ENCODE data around the gene OR1I1.

Gene OR1I1

DNA sequence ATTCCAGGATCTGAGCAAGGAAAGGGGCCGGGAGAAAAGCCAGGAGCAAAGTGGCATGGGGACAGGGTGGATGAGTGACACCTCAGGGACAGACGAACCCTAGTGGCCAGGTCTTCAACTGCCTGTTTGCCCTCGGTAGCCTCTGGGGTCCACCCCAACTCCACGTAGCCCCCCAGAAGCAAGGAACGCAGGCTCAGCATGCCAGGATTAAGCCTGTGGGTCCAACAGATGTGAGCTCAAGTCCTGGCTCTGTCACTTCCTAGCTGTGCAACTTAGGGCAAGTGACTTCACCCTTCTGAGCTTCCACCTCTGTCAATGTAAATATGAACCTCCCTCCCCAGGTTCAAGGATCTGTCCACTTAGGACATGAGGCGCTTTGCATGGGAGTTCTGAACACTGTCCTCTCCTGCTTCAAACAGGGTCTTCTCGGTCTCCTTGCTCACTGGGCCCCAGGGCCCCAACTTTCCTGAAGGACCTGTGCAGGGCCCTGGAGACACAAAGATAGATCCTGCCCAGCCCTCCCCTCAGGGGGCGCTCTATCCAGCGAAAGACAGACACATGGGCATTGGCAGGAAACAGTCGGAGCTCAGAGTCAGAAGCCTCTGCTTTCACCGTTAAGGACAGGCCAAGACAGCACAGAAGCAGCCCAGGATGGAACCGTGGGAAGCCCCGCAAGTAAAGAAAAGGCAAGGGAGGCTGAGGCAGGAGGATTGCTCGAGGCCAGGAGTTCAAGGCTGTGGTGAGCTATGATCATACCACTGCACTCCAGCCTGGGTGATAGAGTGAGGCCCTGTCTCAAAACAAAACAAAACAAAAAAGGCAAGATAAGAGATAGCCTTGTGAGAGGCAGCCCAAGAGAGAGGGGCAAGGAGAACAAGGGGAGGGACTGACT, 38.4 kb downstream of the OR1I1 start:
- DNase-seq = no peak

- DNase-seq = no peak
Observed at GRCh38 chr19:15122331-15123030, 40.5 kb downstream of the OR1I1 start.

GRCh38 chr19:15123031-15123890, 41.2 kb downstream of the OR1I1 start:
- no peak for DNase-seq

DNA sequence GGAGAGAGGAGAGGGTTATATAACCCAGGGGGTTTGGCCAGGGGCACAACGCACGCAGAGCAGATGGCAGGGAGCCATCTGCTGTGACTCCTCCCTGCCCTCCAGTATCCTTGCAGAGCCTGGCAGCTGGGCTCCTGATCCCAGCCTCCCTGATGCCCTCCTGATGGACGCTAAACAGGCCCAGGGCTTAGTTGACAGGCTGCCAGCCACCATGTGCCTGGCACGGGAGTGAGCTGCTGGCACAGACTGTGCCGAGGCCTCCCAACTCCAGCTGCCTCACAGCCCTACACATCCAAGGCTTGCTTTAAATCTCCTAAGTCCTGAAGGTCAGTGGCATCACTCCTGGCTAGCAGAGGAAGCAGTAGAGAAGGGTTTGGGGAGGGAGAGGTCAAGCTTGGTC, 41.9 kb downstream of the OR1I1 start:
- no peak for DNase-seq

DNA sequence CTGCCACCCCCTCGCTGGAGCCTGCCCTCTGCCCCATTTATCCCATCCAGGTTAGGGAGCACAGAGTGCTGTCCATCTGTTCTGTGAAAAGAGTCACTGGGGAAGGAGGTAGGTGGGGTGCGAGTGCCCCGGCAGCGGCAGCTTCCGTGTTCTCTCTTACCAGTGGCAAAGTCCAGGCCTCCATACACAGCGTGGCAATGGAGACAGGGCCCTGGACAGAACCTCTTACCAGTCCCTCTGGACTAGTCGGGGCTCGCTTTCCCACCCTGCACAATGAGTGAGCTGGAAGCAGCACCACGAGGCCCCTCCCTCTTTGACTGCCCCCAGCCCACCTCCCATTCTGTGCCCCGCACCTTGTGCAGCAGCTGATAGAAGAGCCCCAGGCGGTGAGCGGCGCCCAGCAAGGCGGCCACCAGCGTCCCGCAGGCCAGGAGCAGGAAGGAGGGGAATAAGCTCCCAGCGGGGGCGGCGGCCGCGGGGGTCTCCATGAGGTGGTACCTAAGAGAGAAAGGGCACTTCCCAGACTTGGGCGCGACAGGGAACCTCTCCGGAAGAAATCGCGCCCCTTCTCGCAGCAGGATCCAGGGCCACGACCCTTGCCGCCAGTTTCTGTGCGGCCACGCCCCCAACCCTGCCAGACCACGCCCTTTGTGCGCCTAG, 42.7 kb downstream of the OR1I1 start:
- DNase-seq = no peak

GRCh38 chr19:15125232-15126067, 43.4 kb downstream of the OR1I1 start:
- DNase-seq = peak; percentile 90 to 94

DNA sequence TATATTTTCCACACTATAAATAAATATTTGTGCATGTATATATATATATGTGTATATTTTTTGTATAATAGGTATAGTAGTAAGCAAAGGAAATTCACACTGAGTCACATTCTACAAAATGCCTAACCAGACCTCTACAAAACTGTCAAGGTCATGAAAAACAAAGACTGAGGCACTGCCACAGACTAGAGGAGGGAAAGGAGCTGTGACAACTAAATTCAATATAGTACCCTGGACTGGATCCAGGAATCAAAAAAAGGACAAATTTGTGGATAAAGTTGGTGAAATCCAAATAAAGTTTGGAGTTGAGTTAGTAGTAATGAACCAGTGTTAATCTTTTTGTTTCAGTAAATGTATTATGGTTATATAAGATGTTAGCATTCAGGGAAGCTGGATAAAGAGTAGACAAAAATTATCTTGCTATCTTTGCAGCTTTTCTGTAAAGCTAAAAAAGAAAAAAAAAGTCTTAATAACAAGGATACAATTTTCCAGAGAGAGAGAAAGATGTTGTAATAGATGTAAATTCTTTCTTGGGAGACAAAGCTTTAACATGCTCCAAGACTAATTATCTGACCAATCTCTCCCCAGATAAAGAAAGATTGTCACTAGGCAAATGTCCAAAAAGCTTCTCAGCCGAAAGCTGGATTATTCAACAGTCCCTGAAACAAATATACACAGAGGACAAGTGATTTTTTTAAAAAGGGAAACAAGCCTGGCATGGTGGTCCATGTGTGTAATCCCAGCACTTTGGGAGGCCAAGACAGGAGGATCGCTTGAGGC, 44.3 kb downstream of the OR1I1 start:
- no peak for DNase-seq

- DNase-seq = no peak
Observed at GRCh38 chr19:15128162-15128770, 46.3 kb downstream of the OR1I1 start.

- no peak for DNase-seq
Observed at GRCh38 chr19:15129856-15130585, 48.0 kb downstream of the OR1I1 start.

DNA sequence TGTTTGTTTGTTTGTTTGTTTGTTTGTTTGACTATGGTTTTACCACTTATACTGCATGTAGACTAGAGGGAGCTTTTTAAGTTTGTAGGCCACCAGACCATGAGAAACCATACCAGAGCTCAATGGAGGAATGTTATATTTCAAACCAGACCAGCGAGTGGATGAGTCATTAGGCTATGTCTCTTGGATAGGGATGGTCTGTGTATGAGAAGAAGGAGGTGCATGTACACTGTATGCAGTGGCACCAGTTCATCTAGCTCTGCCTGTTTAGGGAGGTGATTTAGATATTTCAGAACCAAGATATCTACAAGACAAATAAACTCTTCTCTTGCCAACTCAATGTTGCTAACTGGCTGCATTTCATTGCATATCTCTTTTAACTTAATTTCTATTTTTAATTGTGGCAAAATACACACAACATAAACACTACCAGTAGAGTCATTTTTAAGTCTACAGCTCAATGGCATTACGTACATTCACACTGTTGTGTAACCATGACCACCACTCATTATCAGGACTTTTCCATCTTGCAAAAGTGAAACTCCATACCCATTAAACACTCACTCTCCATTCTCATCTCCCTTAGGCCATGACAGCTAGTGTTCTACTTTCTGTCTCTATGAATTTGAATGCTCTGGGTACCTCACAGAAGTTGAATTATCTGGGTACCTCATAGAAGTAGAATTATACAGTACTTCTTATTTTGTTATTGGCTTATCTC, 54.4 kb downstream of the OR1I1 start:
- no peak for DNase-seq

GRCh38 chr19:15137777-15138176, 55.8 kb downstream of the OR1I1 start:
- DNase-seq = no peak

DNA sequence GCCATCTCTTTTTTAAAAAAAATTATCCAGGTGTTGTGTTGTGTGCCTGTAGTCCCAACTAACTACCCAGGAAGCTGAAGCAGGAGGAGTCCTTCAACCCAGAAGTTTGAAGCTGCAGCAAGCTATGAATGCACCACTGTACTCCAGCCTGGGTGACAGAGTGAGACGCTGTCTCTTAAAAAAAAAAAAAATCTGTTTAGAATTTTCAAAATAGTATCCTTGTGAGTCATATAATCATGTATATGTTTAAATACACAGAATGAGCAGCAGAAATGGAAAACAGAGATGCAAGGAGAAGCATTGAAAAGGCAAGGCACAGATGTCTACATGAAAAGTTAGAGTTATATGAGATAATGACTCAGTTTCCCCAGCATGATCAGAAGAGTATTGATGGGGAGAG, 56.4 kb downstream of the OR1I1 start:
- no peak for DNase-seq

DNA sequence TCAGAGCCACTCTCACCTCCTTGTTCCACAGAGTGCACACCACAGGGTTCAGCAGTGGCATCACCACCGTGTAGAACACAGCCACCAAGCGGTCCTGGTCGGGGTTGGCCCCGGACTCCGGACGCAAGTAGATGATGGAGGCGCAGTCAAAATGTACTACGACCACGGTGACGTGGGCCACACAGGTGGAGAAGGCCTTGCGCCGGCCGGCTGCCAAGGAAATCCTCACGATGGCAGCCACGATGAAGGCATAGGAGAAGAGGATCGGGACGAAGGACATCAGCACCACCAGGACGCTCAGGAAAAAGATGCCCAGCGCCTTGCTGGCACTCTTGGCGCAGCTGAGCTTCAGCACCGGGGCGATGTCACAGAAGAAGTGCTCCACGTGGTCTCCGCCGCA, 59.1 kb downstream of the OR1I1 start:
- DNase-seq = no peak

- no peak for DNase-seq
Observed at GRCh38 chr19:15142313-15142712, 60.3 kb downstream of the OR1I1 start.

Data from NCI-H1930 (cell line).